ENCODE measurements around the gene TRIM71. TPM values are rescaled to one million over a fixed set of nuclear protein-coding genes. Genes with fewer than 3 reads are reported as not detected.
"Not testable (repeated sequence)": the region's sequence is repeated elsewhere in the genome, so short reads cannot be mapped to it uniquely, and the experiment has no call there.

TRIM71 gene
- total RNA-seq, 1 donor from 2014 or later = 2.5 TPM

- Histone ChIP-seq H3K4me3 (no peak overlapping the region), H3K27ac (no peak overlapping the region), H3K27me3 (ENCODE audit: low read depth) (peaks cover 2% of the 10 kb centered on the region), H3K9me3 (no peaks in the 10 kb centered on the region), H3K4me1 (no peaks in the 10 kb centered on the region), H3K36me3 (no peaks in the 10 kb centered on the region)
- ATAC-seq (no peak), DNase-seq (no peak)
- intact Hi-C loops (cut with DNase I) = no loop called here
- TF ChIP-seq, protein P1, sequence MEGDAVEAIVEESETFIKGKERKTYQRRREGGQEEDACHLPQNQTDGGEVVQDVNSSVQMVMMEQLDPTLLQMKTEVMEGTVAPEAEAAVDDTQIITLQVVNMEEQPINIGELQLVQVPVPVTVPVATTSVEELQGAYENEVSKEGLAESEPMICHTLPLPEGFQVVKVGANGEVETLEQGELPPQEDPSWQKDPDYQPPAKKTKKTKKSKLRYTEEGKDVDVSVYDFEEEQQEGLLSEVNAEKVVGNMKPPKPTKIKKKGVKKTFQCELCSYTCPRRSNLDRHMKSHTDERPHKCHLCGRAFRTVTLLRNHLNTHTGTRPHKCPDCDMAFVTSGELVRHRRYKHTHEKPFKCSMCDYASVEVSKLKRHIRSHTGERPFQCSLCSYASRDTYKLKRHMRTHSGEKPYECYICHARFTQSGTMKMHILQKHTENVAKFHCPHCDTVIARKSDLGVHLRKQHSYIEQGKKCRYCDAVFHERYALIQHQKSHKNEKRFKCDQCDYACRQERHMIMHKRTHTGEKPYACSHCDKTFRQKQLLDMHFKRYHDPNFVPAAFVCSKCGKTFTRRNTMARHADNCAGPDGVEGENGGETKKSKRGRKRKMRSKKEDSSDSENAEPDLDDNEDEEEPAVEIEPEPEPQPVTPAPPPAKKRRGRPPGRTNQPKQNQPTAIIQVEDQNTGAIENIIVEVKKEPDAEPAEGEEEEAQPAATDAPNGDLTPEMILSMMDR (IDR thresholded peaks at IDR 0.05) = no peak
These were observed 79.3 kb downstream of the TRIM71 start for GRCh38 chr3:32897001-32897601.

- H3K27ac ChIP-seq = no peak overlapping the region
- DNase-seq (no peak), ATAC-seq (no peak)
- H3K4me1 ChIP-seq = no peaks in the 10 kb centered on the region
- TF ChIP-seq, protein P1 (IDR thresholded peaks at IDR 0.05) = no peak
- intact Hi-C loops (cut with DNase I) = no loop called here
- H3K4me3 ChIP-seq = no peak overlapping the region
- H3K27me3 ChIP-seq (ENCODE audit: low read depth) = peaks cover 2% of the 10 kb centered on the region
- H3K36me3 ChIP-seq = no peaks in the 10 kb centered on the region
- H3K9me3 ChIP-seq = no peaks in the 10 kb centered on the region
These were observed 80.3 kb downstream of the TRIM71 start for GRCh38 chr3:32897981-32898623.

GRCh38 chr3:32899265-32899664 lies 81.5 kb downstream of the TRIM71 start:
- TF ChIP-seq, protein P1 (IDR thresholded peaks at IDR 0.05) = no peak
- ATAC-seq (no peak), DNase-seq (no peak)
- H3K4me3 ChIP-seq = no peak overlapping the region
- H3K27me3 ChIP-seq (ENCODE audit: low read depth) = peaks cover 2% of the 10 kb centered on the region
- no peaks in the 10 kb centered on the region for H3K9me3 ChIP-seq
- H3K4me1 ChIP-seq = no peaks in the 10 kb centered on the region
- intact Hi-C loops (cut with DNase I) = no loop called here
- H3K36me3 ChIP-seq = no peaks in the 10 kb centered on the region
- no peak overlapping the region for H3K27ac ChIP-seq

GRCh38 chr3:32901005-32901932 lies 83.5 kb downstream of the TRIM71 start:
- Histone ChIP-seq H3K27me3 (ENCODE audit: low read depth) (peaks cover 2% of the 10 kb centered on the region), H3K36me3 (no peaks in the 10 kb centered on the region), H3K4me3 (no peak overlapping the region), H3K9me3 (no peaks in the 10 kb centered on the region), H3K4me1 (no peaks in the 10 kb centered on the region), H3K27ac (no peak overlapping the region)
- intact Hi-C loops (cut with DNase I) = no loop called here
- DNase-seq (no peak), ATAC-seq (no peak)
- TF ChIP-seq, protein P1 (IDR thresholded peaks at IDR 0.05) = no peak

GRCh38 chr3:32902887-32903371 lies 85.1 kb downstream of the TRIM71 start:
- intact Hi-C loops (cut with DNase I); H3K36me3 ChIP-seq; H3K9me3 ChIP-seq; H3K27ac ChIP-seq; H3K4me1 ChIP-seq; H3K27me3 ChIP-seq (ENCODE audit: low read depth): not testable (repeated sequence)
- ATAC-seq (peak; percentile 48 to 89), DNase-seq (peak; percentile 72)
- H3K4me3 ChIP-seq = peak overlapping the region; percentile 43
- TF ChIP-seq, protein P1 (IDR thresholded peaks at IDR 0.05) = peak; percentile 35

All from lower lobe of right lung (tissue), 2 donors.